Liver (tissue), 9 donors: ENCODE measurements around the gene UBALD2. TPM values are rescaled to one million over a fixed set of nuclear protein-coding genes. Genes with fewer than 3 reads are reported as not detected.

Experiments used
- DNase-seq: peaks from one replicate; pipeline ENCODE4 v3.0.0-alpha.2; 2017; ENCODE audit warnings: low spot score
- H3K27ac ChIP-seq, 2 donors: one replicate each; pipeline ENCODE4 v1.7.0; 2013; ENCODE audit warnings: inconsistent platforms in 2 of 2, low read length in 2 of 2, control low read depth in 1 of 2, low read depth in 1 of 2, mild to moderate bottlenecking in 1 of 2
- H3K27me3 ChIP-seq, 4 donors: one replicate each; pipeline versions ENCODE4 v1.6.1 to v1.7.0; 2013; ENCODE audit warnings: low read length in 3 of 4, inconsistent platforms in 1 of 4, mild to moderate bottlenecking in 1 of 4, moderate library complexity in 1 of 4; ENCODE audit not compliant: control insufficient read depth in 4 of 4, insufficient read depth in 4 of 4
- H3K36me3 ChIP-seq, 4 donors: one replicate each; pipeline versions ENCODE4 v1.6.1 to v1.7.0; 2013; ENCODE audit warnings: low read length in 3 of 4, mild to moderate bottlenecking in 3 of 4, low read depth in 1 of 4, moderate library complexity in 1 of 4; ENCODE audit not compliant: control insufficient read depth in 4 of 4, insufficient read depth in 3 of 4
- H3K4me1 ChIP-seq, 4 donors: one replicate each; pipeline versions ENCODE4 v1.6.1 to v1.7.0; 2013; ENCODE audit warnings: low read length in 3 of 4, mild to moderate bottlenecking in 3 of 4, moderate library complexity in 1 of 4; ENCODE audit not compliant: control insufficient read depth in 4 of 4, insufficient read depth in 4 of 4
- H3K4me3 ChIP-seq, 3 donors: one replicate each; pipeline versions ENCODE4 v1.6.1 to v1.7.0; 2013; ENCODE audit warnings: low read length in 3 of 3, control low read depth in 1 of 3, low read depth in 1 of 3, mild to moderate bottlenecking in 1 of 3
- H3K9ac ChIP-seq, 2 donors: one replicate each; pipeline ENCODE4 v1.7.0; 2013; ENCODE audit warnings: low read length in 2 of 2, mild to moderate bottlenecking in 2 of 2, moderate library complexity in 2 of 2, control low read depth in 1 of 2, low read depth in 1 of 2
- H3K9me3 ChIP-seq, 4 donors: one replicate each; pipeline versions ENCODE4 v1.6.1 to v1.7.0; 2013; ENCODE audit warnings: low read length in 3 of 4; ENCODE audit not compliant: control insufficient read depth in 4 of 4
- ATF3 ChIP-seq: IDR thresholded peaks from 2 replicates; pipeline ENCODE4 v1.6.1; 2016; ENCODE audit warnings: antibody characterized with exemption
- CTCF ChIP-seq: fragments of 150-350 bp; IDR thresholded peaks from 2 replicates; pipeline ENCODE4 v1.5.1; 2017; ENCODE audit warnings: improper control_type of control experiment, low read depth, low read length; ENCODE audit not compliant: missing input control
- EGR1 ChIP-seq, 2 donors: IDR thresholded peaks; 2 replicates each; pipeline ENCODE4 v1.6.1; 2016 to 2018; ENCODE audit warnings: antibody characterized with exemption in 2 of 2, low read depth in 2 of 2
- FOXA1 ChIP-seq: IDR thresholded peaks from 2 replicates; pipeline ENCODE4 v1.6.1; 2016; ENCODE audit warnings: antibody characterized with exemption
- FOXA2 ChIP-seq: IDR thresholded peaks from 2 replicates; pipeline ENCODE4 v1.6.1; 2016; ENCODE audit warnings: antibody characterized with exemption
- GABPA ChIP-seq, 2 donors: IDR thresholded peaks in 1 of 2; conservative IDR thresholded peaks in 1 of 2; 2 replicates each; pipeline ENCODE4 v1.6.1; 2016; ENCODE audit warnings: antibody characterized with exemption in 2 of 2, mild to moderate bottlenecking in 1 of 2, moderate library complexity in 1 of 2
- HNF4A ChIP-seq, 2 donors: conservative IDR thresholded peaks; 2 replicates each; pipeline ENCODE4 v1.6.1; 2016; ENCODE audit warnings: antibody characterized with exemption in 2 of 2, mild to moderate bottlenecking in 2 of 2
- HNF4G ChIP-seq: IDR thresholded peaks from 2 replicates; pipeline ENCODE4 v1.6.1; 2016; ENCODE audit warnings: antibody characterized with exemption
- JUND ChIP-seq, 2 donors: IDR thresholded peaks; 2 replicates each; pipeline ENCODE4 v1.6.1; 2016; ENCODE audit warnings: antibody characterized with exemption in 2 of 2
- NR2F2 ChIP-seq: IDR thresholded peaks from 2 replicates; pipeline ENCODE4 v1.6.1; 2016; ENCODE audit warnings: antibody characterized with exemption
- RAD21 ChIP-seq, 2 donors: IDR thresholded peaks; 2 replicates each; pipeline ENCODE4 v1.6.1; 2016; ENCODE audit warnings: antibody characterized with exemption in 2 of 2, mild to moderate bottlenecking in 2 of 2
- REST ChIP-seq: IDR thresholded peaks from 2 replicates; pipeline ENCODE4 v1.6.1; 2016; ENCODE audit warnings: antibody characterized with exemption, mild to moderate bottlenecking
- SP1 ChIP-seq: IDR thresholded peaks from 2 replicates; pipeline ENCODE4 v1.6.1; 2018; ENCODE audit warnings: antibody characterized with exemption, mild to moderate bottlenecking
- TAF1 ChIP-seq: conservative IDR thresholded peaks from 2 replicates; pipeline ENCODE4 v1.6.1; 2016; ENCODE audit warnings: antibody characterized with exemption, mild to moderate bottlenecking
- YY1 ChIP-seq: IDR thresholded peaks from 2 replicates; pipeline ENCODE4 v1.6.1; 2016; ENCODE audit warnings: antibody characterized with exemption, mild to moderate bottlenecking
- ZBTB33 ChIP-seq: IDR thresholded peaks from 2 replicates; pipeline ENCODE4 v1.6.1; 2016; ENCODE audit warnings: antibody characterized with exemption
- WGBS: extraction: QIAGEN DNeasy Blood & Tissue Kit; methylation state at CpG from one replicate; pipeline ENCODE4 v1.1.7; 2013; 5-methylcytosine and 5-hydroxymethylcytosine counted together
- polyA plus RNA-seq, 2 donors: library from polyadenylated mRNA; stranded (reverse) in 1 of 2; unstranded in 1 of 2; fragments of 200-250 nt in 1 of 2; fragments of >200 nt in 1 of 2; fragmentation: Nextera tagmentation in 1 of 2; extraction: Ambion mirVana in 1 of 2; gene quantifications; one replicate each; pipeline versions ENCODE4 v1.2.1 to v1.2.3, GENCODE V29; 2013 to 2015
- total RNA-seq, 2 donors: library from RNA; depleted of rRNA; stranded (reverse); fragments of >200 nt; gene quantifications; one replicate each; pipeline ENCODE4 v1.2.3, GENCODE V29; 2014
- TF ChIP-seq, protein P1 (sequence below): IDR thresholded peaks from 2 replicates; pipeline ENCODE4 v1.6.1; 2016; ENCODE audit warnings: antibody characterized with exemption
- donor health status: healthy.
- donor health status: healthy.
- donor health status: healthy.
- donor health status: healthy.
- donor health status: healthy.

The UBALD2 gene
- total and polyA plus RNA-seq, 4 donors, result 1.4 to 6.5 (median 3.6) TPM

DNA sequence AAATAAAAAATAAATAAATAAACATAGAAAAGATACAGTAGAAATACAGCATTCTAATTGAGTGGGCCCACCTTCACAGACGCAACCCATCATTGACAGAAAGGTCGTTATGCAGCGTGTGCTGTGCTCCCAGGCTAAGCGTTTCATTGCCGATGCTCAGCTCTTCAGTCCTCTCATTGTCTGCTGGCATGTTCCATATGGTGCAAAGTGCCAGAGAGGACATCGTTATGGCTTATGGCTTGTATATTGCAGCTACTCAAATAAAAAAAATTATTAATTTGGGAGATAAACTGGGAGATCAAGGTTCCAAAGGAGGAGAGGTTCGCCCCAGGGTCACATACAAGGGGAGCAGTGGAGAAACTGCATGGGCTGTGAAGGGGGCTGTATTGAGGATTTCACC is 11.3 kb upstream of the UBALD2 start:
- TF ChIP-seq NR2F2 (no peak), HNF4A (conservative IDR thresholded peaks at IDR 0.05) (no peak), FOXA1 (no peak), HNF4G (no peak), TAF1 (no peak), JUND (IDR thresholded peaks at IDR 0.05) (no peak), SP1 (no peak), FOXA2 (no peak), ATF3 (no peak), REST (no peak), YY1 (no peak), RAD21 (IDR thresholded peaks at IDR 0.05) (no peak), GABPA (IDR thresholded peaks at IDR 0.05 in 1 of 2, conservative IDR thresholded peaks at IDR 0.05 in 1 of 2) (no peak), CTCF (no peak), ZBTB33 (no peak)
- TF ChIP-seq, protein P1, sequence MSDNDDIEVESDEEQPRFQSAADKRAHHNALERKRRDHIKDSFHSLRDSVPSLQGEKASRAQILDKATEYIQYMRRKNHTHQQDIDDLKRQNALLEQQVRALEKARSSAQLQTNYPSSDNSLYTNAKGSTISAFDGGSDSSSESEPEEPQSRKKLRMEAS, result no peak
- no peaks in the 10 kb centered on the region for H3K27me3 ChIP-seq
- no peak overlapping the region for H3K4me3 ChIP-seq
- H3K27ac ChIP-seq, result no peak overlapping the region
- H3K36me3 ChIP-seq, result no peaks in the 10 kb centered on the region
- no peaks in the 10 kb centered on the region for H3K9me3 ChIP-seq
- 95% methylated on average over 7 of the region's 7 CpGs for WGBS
- DNase-seq, result no peak
- peaks cover 0 to 3% (median 2%) of the 10 kb centered on the region in 4 donors for H3K4me1 ChIP-seq
- H3K9ac ChIP-seq, result no peak overlapping the region

- Histone ChIP-seq H3K9ac (no peak overlapping the region), H3K27ac (no peak overlapping the region), H3K9me3 (no peaks in the 10 kb centered on the region), H3K36me3 (no peaks in the 10 kb centered on the region), H3K4me1 (peaks cover 0 to 3% (median 2%) of the 10 kb centered on the region in 4 donors), H3K4me3 (no peak overlapping the region), H3K27me3 (no peaks in the 10 kb centered on the region)
- 94% methylated on average over 5 of the region's 5 CpGs for WGBS
- TF ChIP-seq SP1, result no peak
- TF ChIP-seq FOXA2, result no peak
- no peak for TF ChIP-seq EGR1 (IDR thresholded peaks at IDR 0.05; ENCODE audit: low read depth in 2 of 2)
- DNase-seq, result no peak
Observed at GRCh38 chr17:76254275-76254674, 10.9 kb upstream of the UBALD2 start.
